MM.1S (cell line): ENCODE data around the gene REEP1.

ENCODE experiments used
- DNase-seq: peaks from one replicate; pipeline ENCODE4 v3.0.0-alpha.2; 2015
- H2AFZ ChIP-seq: fragments of 300-600 bp; sonication (generic); 2 replicates; pipeline ENCODE4 v1.6.0; 2016; ENCODE audit warnings: antibody characterized with exemption, low read length
- H3F3A ChIP-seq: fragments of 300-600 bp; sonication (generic); 2 replicates; pipeline ENCODE4 v1.6.1; 2016; ENCODE audit warnings: mild to moderate bottlenecking, antibody characterized with exemption, low read length, moderate library complexity, mixed read lengths; ENCODE audit not compliant: insufficient read depth
- H3K27ac ChIP-seq: fragments of 300-600 bp; sonication (generic); 2 replicates; pipeline ENCODE4 v1.5.1; 2016; ENCODE audit warnings: mild to moderate bottlenecking, low read length
- H3K27me3 ChIP-seq: fragments of 300-600 bp; sonication (generic); replicated peaks from 2 replicates; pipeline ENCODE4 v1.6.0; 2016; ENCODE audit warnings: low read length; ENCODE audit not compliant: insufficient read depth
- H3K36me3 ChIP-seq: fragments of 300-600 bp; sonication (generic); replicated peaks from 2 replicates; pipeline ENCODE4 v1.6.1; 2016; ENCODE audit warnings: mild to moderate bottlenecking, low read length, mixed read lengths; ENCODE audit not compliant: insufficient read depth
- H3K4me1 ChIP-seq: fragments of 300-600 bp; sonication (generic); 2 replicates; pipeline ENCODE4 v1.6.1; 2016; ENCODE audit warnings: low read length, mixed read lengths
- H3K4me2 ChIP-seq: fragments of 300-600 bp; sonication (generic); 2 replicates; pipeline ENCODE4 v1.6.0; 2016; ENCODE audit warnings: low read depth, low read length
- H3K4me3 ChIP-seq: fragments of 300-600 bp; sonication (generic); 2 replicates; pipeline ENCODE4 v1.5.1; 2016; ENCODE audit warnings: low read length, mixed read lengths
- H3K79me2 ChIP-seq: fragments of 300-600 bp; sonication (generic); 2 replicates; pipeline ENCODE4 v1.6.1; 2016; ENCODE audit warnings: mixed run types, low read length, mixed read lengths
- H3K9ac ChIP-seq: fragments of 300-600 bp; sonication (generic); 2 replicates; pipeline ENCODE4 v1.6.1; 2016; ENCODE audit warnings: low read length, mixed read lengths
- H3K9me2 ChIP-seq: fragments of 300-600 bp; sonication (generic); replicated peaks from 2 replicates; pipeline ENCODE4 v1.6.1; 2016; ENCODE audit warnings: mild to moderate bottlenecking, low read length, mixed read lengths; ENCODE audit not compliant: insufficient read depth
- H3K9me3 ChIP-seq: fragments of 300-600 bp; sonication (generic); replicated peaks from 2 replicates; pipeline ENCODE4 v1.6.1; 2016; ENCODE audit warnings: mild to moderate bottlenecking, low read length, mixed read lengths; ENCODE audit not compliant: insufficient read depth
- H4K20me1 ChIP-seq: fragments of 300-600 bp; sonication (generic); 2 replicates; pipeline ENCODE4 v1.6.1; 2016; ENCODE audit warnings: mild to moderate bottlenecking, low read length, moderate library complexity, mixed read lengths; ENCODE audit not compliant: insufficient read depth
- CTCF ChIP-seq: fragments of 300-600 bp; sonication (generic); IDR thresholded peaks from 2 replicates; pipeline ENCODE4 v1.5.1; 2016; ENCODE audit warnings: antibody characterized with exemption, low read length, mixed read lengths
- EZH2 ChIP-seq: fragments of 300-600 bp; sonication (generic); optimal IDR thresholded peaks from 2 replicates; pipeline ENCODE3; 2017; ENCODE audit warnings: low read depth, mild to moderate bottlenecking, antibody characterized with exemption, low read length, mixed read lengths
- EZH2phosphoT487 ChIP-seq: fragments of 300-600 bp; sonication (generic); IDR thresholded peaks from 2 replicates; pipeline ENCODE4 v1.6.1; 2018; ENCODE audit warnings: antibody characterized with exemption, low read length

Gene REEP1

GRCh38 chr2:86221066-86221684 is 116.3 kb downstream of the REEP1 start:
- no peaks in the 10 kb centered on the region for H3K79me2 ChIP-seq
- H3K9me2 ChIP-seq: no peaks in the 10 kb centered on the region
- DNase-seq: peak; percentile 18
- no peaks in the 10 kb centered on the region for H3K36me3 ChIP-seq
- H3K4me2 ChIP-seq: no peak overlapping the region
- H3K27ac ChIP-seq: no peak overlapping the region
- no peaks in the 10 kb centered on the region for H3K9me3 ChIP-seq
- H2AFZ ChIP-seq: no peak overlapping the region
- peak; percentile 31 for TF ChIP-seq CTCF
- TF ChIP-seq EZH2phosphoT487: no peak
- no peaks in the 10 kb centered on the region for H4K20me1 ChIP-seq
- H3K4me3 ChIP-seq: no peak overlapping the region
- no peaks in the 10 kb centered on the region for H3K27me3 ChIP-seq
- no peak overlapping the region for H3K9ac ChIP-seq
- H3K4me1 ChIP-seq: peaks cover 6% of the 10 kb centered on the region
- no peaks in the 10 kb centered on the region; the same call in 1 of the 2 replicates for H3F3A ChIP-seq

GRCh38 chr2:86219896-86220295 is 117.5 kb downstream of the REEP1 start:
- DNase-seq: no peak
- Histone ChIP-seq H3K4me3 (no peak overlapping the region), H3F3A (no peaks in the 10 kb centered on the region; the same call in 1 of the 2 replicates), H3K9me3 (no peaks in the 10 kb centered on the region), H3K36me3 (no peaks in the 10 kb centered on the region), H3K4me2 (no peak overlapping the region), H3K27ac (no peak overlapping the region), H3K27me3 (no peaks in the 10 kb centered on the region), H4K20me1 (no peaks in the 10 kb centered on the region), H2AFZ (no peak overlapping the region), H3K9me2 (no peaks in the 10 kb centered on the region), H3K9ac (no peak overlapping the region), H3K4me1 (peaks cover 2% of the 10 kb centered on the region; the same call in 1 of the 2 replicates), H3K79me2 (no peaks in the 10 kb centered on the region)
- no peak for TF ChIP-seq CTCF
- TF ChIP-seq EZH2phosphoT487: no peak
- no peak for TF ChIP-seq EZH2

GRCh38 chr2:86218124-86218523 is 119.3 kb downstream of the REEP1 start:
- H3K9ac ChIP-seq: no peak overlapping the region
- no peaks in the 10 kb centered on the region for H3K27me3 ChIP-seq
- no peak overlapping the region for H3K4me2 ChIP-seq
- no peaks in the 10 kb centered on the region for H3K36me3 ChIP-seq
- no peak overlapping the region for H2AFZ ChIP-seq
- no peak for DNase-seq
- no peaks in the 10 kb centered on the region for H3K9me3 ChIP-seq
- H3K4me3 ChIP-seq: no peak overlapping the region
- H3K79me2 ChIP-seq: no peaks in the 10 kb centered on the region
- TF ChIP-seq EZH2: no peak
- no peak for TF ChIP-seq CTCF
- H3K9me2 ChIP-seq: no peaks in the 10 kb centered on the region
- no peaks in the 10 kb centered on the region for H4K20me1 ChIP-seq
- H3K27ac ChIP-seq: no peak overlapping the region
- H3F3A ChIP-seq: 0 out of 2 replicates have a peak, but pooled peaks cover 7% of the 10 kb centered on the region
- no peaks in the 10 kb centered on the region for H3K4me1 ChIP-seq
